K562 (cell line): ENCODE measurements around the gene TMEM95. TPM values are rescaled to one million over a fixed set of nuclear protein-coding genes. Genes with fewer than 3 reads are reported as not detected.
A peak's percentile ranks its signal among the peaks of the same experiment; 100 is the strongest.

Experiments
- CBFB ChIP-seq: sonication (generic); formaldehyde crosslinking; IDR thresholded peaks from 2 replicates; pipeline ENCODE4 v1.4.0; 2020; ENCODE audit warnings: mild to moderate bottlenecking, missing genetic modification reagents
- JUND ChIP-seq, 2 experiments: IDR thresholded peaks; 2 replicates in 1 of 2; 3 replicates in 1 of 2; pipeline ENCODE4 v1.6.1; 2011; ENCODE audit warnings: borderline replicate concordance in 2 of 2, low read depth in 2 of 2, low read length in 2 of 2, improper control_type of control experiment in 1 of 2, missing biosample characterization in 1 of 2, missing genetic modification characterization in 1 of 2, missing genetic modification reagents in 1 of 2
- KDM1A ChIP-seq, 2 experiments: fragments of 450-650 bp; IDR thresholded peaks; 2 replicates each; pipeline ENCODE4 v1.6.1; 2016; ENCODE audit warnings: mild to moderate bottlenecking in 2 of 2
- KDM4B ChIP-seq, 2 experiments: fragments of 450-650 bp in 1 of 2; sonication (generic) in 1 of 2; IDR thresholded peaks; 2 replicates each; pipeline ENCODE4 v1.6.1; 2016 to 2017; ENCODE audit warnings: borderline replicate concordance in 2 of 2, antibody characterized with exemption in 1 of 2, low read depth in 1 of 2, mild to moderate bottlenecking in 1 of 2
- MCM5 ChIP-seq: fragments of 450-650 bp; IDR thresholded peaks from 2 replicates; pipeline ENCODE4 v1.6.1; 2016; ENCODE audit warnings: low read depth
- MTA3 ChIP-seq: fragments of 450-650 bp; formaldehyde crosslinking; IDR thresholded peaks from 2 replicates; pipeline ENCODE4 v1.6.1; 2017; ENCODE audit warnings: mild to moderate bottlenecking, borderline replicate concordance
- POLR2G ChIP-seq: fragments of 200-400 bp; formaldehyde crosslinking; IDR thresholded peaks from 2 replicates; pipeline ENCODE4 v1.6.1; 2017; ENCODE audit warnings: low read depth, mild to moderate bottlenecking, antibody characterized with exemption, low read length, moderate library complexity
- polyA plus RNA-seq, 8 experiments: library from polyadenylated mRNA; depleted of rRNA in 4 of 8; stranded (reverse) in 5 of 8; unstranded in 3 of 8; fragments of >200 nt; fragmentation: Nextera tagmentation in 2 of 8; fragmentation: Illumina TruSeq in 1 of 8; extraction: Ambion mirVana in 2 of 8; extraction: Trizol in 1 of 8; gene quantifications; 2 replicates each; pipeline versions ENCODE4 v1.2.1 to v1.2.3, GENCODE V29; 2011 to 2014; ENCODE audit warnings: inconsistent platforms in 1 of 8, missing spikeins in 1 of 8
- total RNA-seq, 7 experiments: library from RNA; depleted of rRNA in 6 of 7; stranded (reverse); fragments of >200 nt in 6 of 7; fragmentation: Illumina TruSeq in 2 of 7; extraction: Trizol in 2 of 7; gene quantifications; 2 replicates each; pipeline versions ENCODE4 v1.2.1 to v1.2.3, GENCODE V29; 2011 to 2021; ENCODE audit warnings: low replicate concordance in 1 of 7
- TF ChIP-seq, protein P1 (sequence below): fragments of 450-650 bp; IDR thresholded peaks from 2 replicates; pipeline ENCODE4 v1.6.1; 2017; ENCODE audit warnings: mild to moderate bottlenecking, moderate library complexity
- TF ChIP-seq, protein P2 (sequence below): fragments of 450-650 bp; formaldehyde crosslinking; IDR thresholded peaks from 2 replicates; pipeline ENCODE4 v1.4.0; 2020; ENCODE audit warnings: mild to moderate bottlenecking, moderate library complexity

The TMEM95 gene
- total and polyA plus RNA-seq, 9 of the 15 experiments (the other 6 are each of a cell fraction or from before 2014, with no cell fraction given) = not detected

DNA sequence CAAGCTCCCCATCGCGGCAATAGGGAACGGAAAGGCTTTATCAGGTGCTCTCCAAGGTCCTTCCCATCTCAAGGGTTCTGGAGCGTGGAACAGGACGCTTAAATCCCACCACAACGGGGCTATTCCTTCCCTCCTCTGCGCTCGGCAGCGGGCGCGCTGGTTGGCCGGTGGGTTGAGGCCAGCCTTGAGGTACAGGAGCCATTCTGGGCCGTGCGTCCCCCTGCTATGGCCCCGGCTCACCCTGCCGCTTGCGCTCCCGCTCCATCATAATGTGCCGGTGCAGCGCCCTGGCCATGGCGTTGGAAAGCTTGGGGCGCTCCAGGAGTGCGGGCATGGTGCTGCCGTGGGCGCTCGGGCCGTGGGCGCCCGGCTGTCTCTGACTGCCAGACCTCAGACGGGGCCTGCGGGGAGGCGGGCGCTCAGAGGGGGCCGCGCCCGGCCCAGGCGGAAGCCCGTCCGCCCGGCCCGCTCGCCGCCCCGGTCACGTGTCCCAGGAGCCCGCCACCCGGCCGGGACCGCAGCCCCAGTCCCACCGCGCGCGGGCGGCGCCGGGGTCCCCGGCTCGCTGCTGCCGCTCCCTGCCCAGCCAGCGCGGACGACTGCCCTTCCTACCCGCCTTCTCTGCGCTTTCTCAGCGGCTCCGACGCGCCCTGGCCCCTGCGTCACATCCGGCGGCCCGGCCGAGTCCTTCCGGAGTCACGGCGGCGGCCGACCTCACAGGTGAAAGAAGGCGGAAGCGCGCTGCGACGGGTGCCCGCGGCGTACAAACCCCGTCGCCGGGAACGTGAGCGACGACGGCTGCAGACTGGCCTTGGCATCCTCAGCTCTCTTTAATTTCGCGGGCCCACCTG is 40.0 kb upstream of the TMEM95 start, which contains the start of gene GPS2 (continued):
- TF ChIP-seq MTA3 (peak; percentile 97), KDM1A (IDR thresholded peaks at IDR 0.05) (no peak), JUND (IDR thresholded peaks at IDR 0.05; ENCODE audit: borderline replicate concordance, low read depth, low read length) (peak; percentile 34; the same call in 1 of the 2 replicates), JUND (tag; IDR thresholded peaks at IDR 0.05; ENCODE audit: borderline replicate concordance, low read depth, low read length) (no peak; the same call in 2 of the 3 replicates), CBFB (no peak), KDM4B (IDR thresholded peaks at IDR 0.05; ENCODE audit: borderline replicate concordance in 2 of 2, low read depth in 1 of 2) (peak in 1 of 2 experiments; percentile 66; a peak in 1 of 4 replicates), MCM5 (no peak), POLR2G (peak; percentile 92)
- TF ChIP-seq, protein P1, sequence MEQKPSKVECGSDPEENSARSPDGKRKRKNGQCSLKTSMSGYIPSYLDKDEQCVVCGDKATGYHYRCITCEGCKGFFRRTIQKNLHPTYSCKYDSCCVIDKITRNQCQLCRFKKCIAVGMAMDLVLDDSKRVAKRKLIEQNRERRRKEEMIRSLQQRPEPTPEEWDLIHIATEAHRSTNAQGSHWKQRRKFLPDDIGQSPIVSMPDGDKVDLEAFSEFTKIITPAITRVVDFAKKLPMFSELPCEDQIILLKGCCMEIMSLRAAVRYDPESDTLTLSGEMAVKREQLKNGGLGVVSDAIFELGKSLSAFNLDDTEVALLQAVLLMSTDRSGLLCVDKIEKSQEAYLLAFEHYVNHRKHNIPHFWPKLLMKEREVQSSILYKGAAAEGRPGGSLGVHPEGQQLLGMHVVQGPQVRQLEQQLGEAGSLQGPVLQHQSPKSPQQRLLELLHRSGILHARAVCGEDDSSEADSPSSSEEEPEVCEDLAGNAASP = no peak
- TF ChIP-seq, protein P2, sequence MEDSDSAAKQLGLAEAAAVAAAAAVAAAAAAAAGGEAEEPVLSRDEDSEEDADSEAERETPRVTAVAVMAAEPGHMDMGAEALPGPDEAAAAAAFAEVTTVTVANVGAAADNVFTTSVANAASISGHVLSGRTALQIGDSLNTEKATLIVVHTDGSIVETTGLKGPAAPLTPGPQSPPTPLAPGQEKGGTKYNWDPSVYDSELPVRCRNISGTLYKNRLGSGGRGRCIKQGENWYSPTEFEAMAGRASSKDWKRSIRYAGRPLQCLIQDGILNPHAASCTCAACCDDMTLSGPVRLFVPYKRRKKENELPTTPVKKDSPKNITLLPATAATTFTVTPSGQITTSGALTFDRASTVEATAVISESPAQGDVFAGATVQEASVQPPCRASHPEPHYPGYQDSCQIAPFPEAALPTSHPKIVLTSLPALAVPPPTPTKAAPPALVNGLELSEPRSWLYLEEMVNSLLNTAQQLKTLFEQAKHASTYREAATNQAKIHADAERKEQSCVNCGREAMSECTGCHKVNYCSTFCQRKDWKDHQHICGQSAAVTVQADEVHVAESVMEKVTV (CRISPR knock-in tag) = no peak
